Neuronal stem cell (in vitro differentiated cells): ENCODE measurements around the gene PHGDH.

Experiments
- DNase-seq: peaks from one replicate; pipeline ENCODE4 v3.0.0-alpha.2; 2013; ENCODE audit warnings: low spot score
- H2AFZ ChIP-seq: one replicate; pipeline ENCODE4 v1.6.1; 2013; ENCODE audit warnings: mild to moderate bottlenecking, low read length, inconsistent platforms
- H2AK5ac ChIP-seq: 2 replicates; pipeline ENCODE4 v1.6.1; 2013; ENCODE audit warnings: low read depth, mild to moderate bottlenecking, inconsistent platforms, low read length, moderate library complexity, mixed read lengths
- H2BK120ac ChIP-seq: 2 replicates; pipeline ENCODE4 v1.6.1; 2013; ENCODE audit warnings: low read depth, mild to moderate bottlenecking, inconsistent platforms, low read length, moderate library complexity, mixed read lengths
- H2BK12ac ChIP-seq: one replicate; pipeline ENCODE4 v1.6.1; 2013; ENCODE audit warnings: low read length, inconsistent platforms
- H2BK15ac ChIP-seq: 2 replicates; pipeline ENCODE4 v1.6.1; 2013; ENCODE audit warnings: mild to moderate bottlenecking, low read length, inconsistent platforms, mixed read lengths
- H2BK5ac ChIP-seq: one replicate; pipeline ENCODE4 v1.6.1; 2013; ENCODE audit warnings: inconsistent platforms, mild to moderate bottlenecking, low read length, moderate library complexity
- H3K14ac ChIP-seq: one replicate; pipeline ENCODE4 v1.6.1; 2013; ENCODE audit warnings: low read length, inconsistent platforms
- H3K18ac ChIP-seq: 2 replicates; pipeline ENCODE4 v1.6.1; 2013; ENCODE audit warnings: low read length, inconsistent platforms
- H3K23ac ChIP-seq: 2 replicates; pipeline ENCODE4 v1.6.1; 2013; ENCODE audit warnings: low read depth, mild to moderate bottlenecking, mixed read lengths, low read length, inconsistent platforms; ENCODE audit not compliant: poor library complexity
- H3K27ac ChIP-seq: replicated peaks from 3 replicates; pipeline ENCODE4 v1.5.1; 2013; ENCODE audit warnings: low read length, inconsistent platforms
- H3K27me3 ChIP-seq, 3 experiments: 2 replicates each; pipeline ENCODE4 v1.6.1; 2013; ENCODE audit warnings: low read length in 3 of 3, mild to moderate bottlenecking in 2 of 3, inconsistent platforms in 1 of 3, low read depth in 1 of 3, mixed read lengths in 1 of 3, moderate library complexity in 1 of 3; ENCODE audit not compliant: control insufficient read depth in 3 of 3, insufficient read depth in 3 of 3
- H3K36me3 ChIP-seq, 2 donors: replicated peaks in 1 of 2; 2 replicates each; pipeline ENCODE4 v1.6.1; 2013; ENCODE audit warnings: low read length in 2 of 2; ENCODE audit not compliant: control insufficient read depth in 2 of 2, insufficient read depth in 2 of 2
- H3K4ac ChIP-seq: 2 replicates; pipeline ENCODE4 v1.6.1; 2013; ENCODE audit warnings: inconsistent platforms, mild to moderate bottlenecking, low read length, moderate library complexity
- H3K4me1 ChIP-seq, 2 donors: 1 replicate in 1 of 2; 2 replicates in 1 of 2; pipeline ENCODE4 v1.6.1; 2013; ENCODE audit warnings: low read length in 2 of 2, low read depth in 1 of 2; ENCODE audit not compliant: control insufficient read depth in 2 of 2, insufficient read depth in 1 of 2
- H3K4me2 ChIP-seq: one replicate; pipeline ENCODE4 v1.6.1; 2013; ENCODE audit warnings: mild to moderate bottlenecking, low read length, inconsistent platforms; ENCODE audit not compliant: insufficient read depth, poor library complexity, severe bottlenecking
- H3K4me3 ChIP-seq, 2 donors: 2 replicates each; pipeline ENCODE4 v1.5.1; 2013; ENCODE audit warnings: low read length in 2 of 2, mild to moderate bottlenecking in 2 of 2, inconsistent platforms in 1 of 2, moderate library complexity in 1 of 2
- H3K79me1 ChIP-seq: one replicate; pipeline ENCODE4 v1.6.1; 2013; ENCODE audit warnings: low read depth, mild to moderate bottlenecking, inconsistent platforms, low read length, moderate library complexity
- H3K9ac ChIP-seq: one replicate; pipeline ENCODE4 v1.6.1; 2013; ENCODE audit warnings: mild to moderate bottlenecking, low read depth, low read length, inconsistent platforms; ENCODE audit not compliant: poor library complexity
- H3K9me3 ChIP-seq, 2 donors: replicated peaks in 1 of 2; 2 replicates each; pipeline versions ENCODE3 to v1.6.1; 2013; ENCODE audit warnings: low read length in 2 of 2, mild to moderate bottlenecking in 2 of 2, inconsistent platforms in 1 of 2, low read depth in 1 of 2, mixed read lengths in 1 of 2, moderate library complexity in 1 of 2; ENCODE audit not compliant: control insufficient read depth in 2 of 2, insufficient read depth in 1 of 2
- H4K8ac ChIP-seq: one replicate; pipeline ENCODE4 v1.6.1; 2013; ENCODE audit warnings: low read depth, mild to moderate bottlenecking, inconsistent platforms, low read length, moderate library complexity
- H4K91ac ChIP-seq: one replicate; pipeline ENCODE4 v1.6.1; 2013; ENCODE audit warnings: low read length, low read depth, mild to moderate bottlenecking, inconsistent platforms; ENCODE audit not compliant: poor library complexity
- WGBS, 2 donors: extraction: QIAGEN DNeasy Blood & Tissue Kit; methylation state at CpG; one replicate each; pipeline ENCODE4 v1.1.7; 2013; ENCODE audit warnings: missing lambda C conversion rate in 2 of 2, mixed read lengths in 1 of 2; ENCODE audit not compliant: insufficient read length in 2 of 2, insufficient replicate concordance in 1 of 2; ENCODE audit errors: extremely low coverage in 2 of 2; 5-methylcytosine and 5-hydroxymethylcytosine counted together

The PHGDH gene

GRCh38 chr1:119714583-119714982 is 2.8 kb downstream of the PHGDH start:
- H3K36me3 ChIP-seq, result peaks cover under 1 to 31% of the 10 kb centered on the region in 2 donors
- H3K9ac ChIP-seq, result no peak overlapping the region
- no peak overlapping the region for H3K4me2 ChIP-seq
- H2BK12ac ChIP-seq, result no peak overlapping the region
- peaks cover 0 to 6% (median 0%) of the 10 kb centered on the region in 3 experiments for H3K27me3 ChIP-seq
- peaks cover 9 to 23% of the 10 kb centered on the region in 2 donors for H3K4me1 ChIP-seq
- no peak overlapping the region for H3K4me3 ChIP-seq
- H4K91ac ChIP-seq, result no peak overlapping the region
- no peak overlapping the region for H3K14ac ChIP-seq
- H3K27ac ChIP-seq, result no peak overlapping the region
- no peak overlapping the region for H2BK120ac ChIP-seq
- WGBS, 2 donors, result no CpG with 5 or more reads among the region's 8 CpGs
- no peak overlapping the region for H3K18ac ChIP-seq
- peaks cover 0 to 1% of the 10 kb centered on the region in 2 donors for H3K9me3 ChIP-seq
- no peak overlapping the region for H3K4ac ChIP-seq
- DNase-seq, result no peak
- H3K79me1 ChIP-seq, result peaks cover 11% of the 10 kb centered on the region
- no peak overlapping the region for H4K8ac ChIP-seq
- H2AK5ac ChIP-seq, result no peak overlapping the region
- no peak overlapping the region for H2AFZ ChIP-seq
- no peak overlapping the region for H2BK5ac ChIP-seq
- no peak overlapping the region for H2BK15ac ChIP-seq
- no peak overlapping the region for H3K23ac ChIP-seq

- no peak overlapping the region for H3K14ac ChIP-seq
- WGBS, 2 donors, result no CpG with 5 or more reads among the region's 5 CpGs
- no peak for DNase-seq
- no peak overlapping the region for H3K18ac ChIP-seq
- no peak overlapping the region for H2BK15ac ChIP-seq
- H3K4me1 ChIP-seq, result peaks cover 9 to 24% of the 10 kb centered on the region in 2 donors
- H3K79me1 ChIP-seq, result peaks cover 11% of the 10 kb centered on the region
- H2BK12ac ChIP-seq, result no peak overlapping the region
- no peak overlapping the region for H4K91ac ChIP-seq
- H3K9ac ChIP-seq, result no peak overlapping the region
- no peak overlapping the region for H3K4ac ChIP-seq
- no peak overlapping the region for H2AFZ ChIP-seq
- no peaks in the 10 kb centered on the region for H3K27me3 ChIP-seq
- H3K4me2 ChIP-seq, result no peak overlapping the region
- no peak overlapping the region for H3K4me3 ChIP-seq
- H3K9me3 ChIP-seq, result peaks cover 0 to 5% of the 10 kb centered on the region in 2 donors
- H2BK5ac ChIP-seq, result no peak overlapping the region
- H3K23ac ChIP-seq, result no peak overlapping the region
- H2AK5ac ChIP-seq, result no peak overlapping the region
- H3K27ac ChIP-seq, result no peak overlapping the region
- H4K8ac ChIP-seq, result no peak overlapping the region
- H2BK120ac ChIP-seq, result no peak overlapping the region
- H3K36me3 ChIP-seq, result peaks cover 7 to 41% of the 10 kb centered on the region in 2 donors
These were observed 3.8 kb downstream of the PHGDH start for GRCh38 chr1:119715542-119715941.

- Histone ChIP-seq H2BK120ac (no peak overlapping the region), H2AFZ (no peak overlapping the region), H2BK5ac (no peak overlapping the region), H4K8ac (no peak overlapping the region), H3K4me2 (no peak overlapping the region), H3K9ac (no peak overlapping the region), H3K9me3 (peaks cover 0 to 5% of the 10 kb centered on the region in 2 donors), H3K4me3 (no peak overlapping the region), H3K18ac (no peak overlapping the region), H2BK15ac (no peak overlapping the region), H2BK12ac (no peak overlapping the region), H3K4ac (no peak overlapping the region), H3K14ac (no peak overlapping the region), H4K91ac (no peak overlapping the region), H3K79me1 (peaks cover 11% of the 10 kb centered on the region), H3K4me1 (peaks cover 9 to 35% of the 10 kb centered on the region in 2 donors), H2AK5ac (no peak overlapping the region), H3K23ac (no peak overlapping the region), H3K27me3 (no peaks in the 10 kb centered on the region), H3K27ac (no peak overlapping the region), H3K36me3 (peaks cover 29 to 69% of the 10 kb centered on the region in 2 donors)
- no peak for DNase-seq
These were observed 6.7 kb downstream of the PHGDH start for GRCh38 chr1:119718409-119718808.

- Histone ChIP-seq H3K27me3 (no peaks in the 10 kb centered on the region), H3K4ac (no peak overlapping the region), H3K4me1 (peaks cover 5 to 34% of the 10 kb centered on the region in 2 donors), H3K27ac (no peak overlapping the region), H2AK5ac (no peak overlapping the region), H2AFZ (no peak overlapping the region), H3K14ac (no peak overlapping the region), H2BK5ac (no peak overlapping the region), H3K79me1 (peaks cover 11% of the 10 kb centered on the region), H3K4me3 (no peak overlapping the region), H3K9ac (no peak overlapping the region), H3K4me2 (no peak overlapping the region), H2BK120ac (no peak overlapping the region), H2BK12ac (no peak overlapping the region), H3K23ac (no peak overlapping the region), H3K36me3 (peaks cover 35 to 74% of the 10 kb centered on the region in 2 donors), H2BK15ac (no peak overlapping the region), H3K18ac (no peak overlapping the region), H3K9me3 (peaks cover 0 to 5% of the 10 kb centered on the region in 2 donors), H4K91ac (no peak overlapping the region), H4K8ac (no peak overlapping the region)
- WGBS, 2 donors, result no CpG with 5 or more reads among the region's 3 CpGs
- DNase-seq, result no peak
These were observed 7.2 kb downstream of the PHGDH start for GRCh38 chr1:119718972-119719371.
